NT2/D1 (cell line): ENCODE data around the gene NOTCH1.

Source experiments
- DNase-seq: peaks from one replicate; pipeline ENCODE4 v3.0.0-alpha.2; 2011; ENCODE audit warnings: low read depth, low spot score
- H3K27me3 ChIP-seq: 2 replicates; pipeline ENCODE4 v1.6.0; 2011; ENCODE audit warnings: mild to moderate bottlenecking; ENCODE audit not compliant: insufficient read length, insufficient read depth
- H3K36me3 ChIP-seq: 2 replicates; pipeline ENCODE4 v1.6.1; 2011; ENCODE audit warnings: mild to moderate bottlenecking, low read length, mixed read lengths; ENCODE audit not compliant: insufficient read depth, insufficient read length
- H3K4me1 ChIP-seq: 2 replicates; pipeline ENCODE4 v1.5.1; 2011; ENCODE audit not compliant: insufficient read depth, insufficient read length
- H3K4me3 ChIP-seq: 2 replicates; pipeline ENCODE4 v1.5.1; 2011; ENCODE audit warnings: low read depth; ENCODE audit not compliant: insufficient read length
- H3K9ac ChIP-seq: 2 replicates; pipeline ENCODE4 v1.6.0; 2011; ENCODE audit warnings: low read depth; ENCODE audit not compliant: insufficient read length
- H3K9me3 ChIP-seq: 2 replicates; pipeline ENCODE4 v1.5.1; 2011; ENCODE audit warnings: mild to moderate bottlenecking, low read length; ENCODE audit not compliant: insufficient read depth
- SUZ12 ChIP-seq: IDR thresholded peaks from 2 replicates; pipeline ENCODE4 v1.6.1; 2011; ENCODE audit not compliant: insufficient read length, insufficient read depth; ENCODE audit errors: extremely low read depth
- YY1 ChIP-seq: IDR thresholded peaks from 2 replicates; pipeline ENCODE4 v1.6.1; 2011; ENCODE audit not compliant: insufficient read length, insufficient read depth
- ZNF274 ChIP-seq: IDR thresholded peaks from 2 replicates; pipeline ENCODE4 v1.6.1; 2011; ENCODE audit warnings: mild to moderate bottlenecking, low read depth, low read length

NOTCH1 gene

DNA sequence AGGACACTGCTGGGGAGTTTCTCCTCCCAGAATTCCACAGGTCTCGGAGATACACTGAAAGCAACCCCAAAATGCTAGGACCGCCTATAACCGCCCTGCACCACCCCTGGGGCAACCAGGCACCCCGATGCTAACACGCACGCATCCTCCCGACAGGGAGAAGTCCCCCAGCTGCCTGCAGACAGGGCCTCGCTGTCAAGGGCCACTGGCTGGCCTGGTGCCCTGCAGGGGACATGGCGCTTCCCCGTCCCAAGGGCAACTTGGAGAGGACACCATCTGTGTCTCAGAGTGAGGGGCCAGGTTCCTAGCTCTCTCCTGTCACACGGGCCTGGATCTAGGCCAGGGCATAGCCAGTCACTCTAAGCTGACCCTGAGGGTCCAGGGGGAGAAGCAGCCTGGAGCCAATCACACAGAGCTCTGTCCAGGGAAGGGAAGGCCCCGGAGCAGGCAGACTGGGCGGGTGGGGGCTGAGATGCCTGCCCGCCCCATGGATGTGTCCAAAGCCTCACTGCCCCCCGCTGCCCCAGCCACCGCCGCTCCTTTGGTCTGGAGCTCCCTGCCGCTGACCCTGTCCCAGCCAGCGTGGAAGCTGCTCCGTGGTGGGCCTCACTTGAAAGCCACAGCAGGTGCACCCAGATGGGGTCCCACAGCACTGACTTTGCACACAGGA lies 9.7 kb downstream of the NOTCH1 start:
- no peak overlapping the region for H3K9ac ChIP-seq
- no peak overlapping the region for H3K4me3 ChIP-seq
- no peak for TF ChIP-seq SUZ12
- TF ChIP-seq YY1: no peak
- TF ChIP-seq ZNF274: no peak
- DNase-seq: no peak
- H3K9me3 ChIP-seq: no peaks in the 10 kb centered on the region
- no peaks in the 10 kb centered on the region for H3K27me3 ChIP-seq
- peaks cover 27% of the 10 kb centered on the region for H3K4me1 ChIP-seq
- H3K36me3 ChIP-seq: peaks cover 60% of the 10 kb centered on the region

DNA sequence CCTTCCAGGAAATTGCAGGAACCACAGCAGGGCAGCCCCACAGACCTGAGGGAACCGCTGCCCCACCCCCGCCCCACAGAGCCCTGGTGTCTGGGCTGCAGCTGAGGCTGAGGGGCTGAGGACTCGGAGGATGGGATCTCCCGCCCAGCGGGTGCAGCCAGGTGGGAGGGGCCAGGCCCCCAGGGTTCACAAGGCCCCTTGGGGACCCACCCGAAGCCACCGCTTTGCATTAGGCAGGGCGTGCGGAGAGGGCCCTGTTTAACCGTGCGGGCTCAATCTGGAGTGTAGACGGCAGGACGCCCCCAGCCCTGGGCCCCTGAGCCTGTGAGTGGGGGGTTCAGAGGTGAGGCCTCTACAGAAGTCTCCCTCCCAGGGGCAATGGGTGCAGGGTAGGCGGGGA lies 10.8 kb downstream of the NOTCH1 start:
- Histone ChIP-seq H3K36me3 (peaks cover 58% of the 10 kb centered on the region), H3K4me3 (no peak overlapping the region), H3K4me1 (peaks cover 28% of the 10 kb centered on the region), H3K9me3 (no peaks in the 10 kb centered on the region), H3K9ac (no peak overlapping the region), H3K27me3 (no peaks in the 10 kb centered on the region)
- no peak for TF ChIP-seq SUZ12
- no peak for DNase-seq

DNA sequence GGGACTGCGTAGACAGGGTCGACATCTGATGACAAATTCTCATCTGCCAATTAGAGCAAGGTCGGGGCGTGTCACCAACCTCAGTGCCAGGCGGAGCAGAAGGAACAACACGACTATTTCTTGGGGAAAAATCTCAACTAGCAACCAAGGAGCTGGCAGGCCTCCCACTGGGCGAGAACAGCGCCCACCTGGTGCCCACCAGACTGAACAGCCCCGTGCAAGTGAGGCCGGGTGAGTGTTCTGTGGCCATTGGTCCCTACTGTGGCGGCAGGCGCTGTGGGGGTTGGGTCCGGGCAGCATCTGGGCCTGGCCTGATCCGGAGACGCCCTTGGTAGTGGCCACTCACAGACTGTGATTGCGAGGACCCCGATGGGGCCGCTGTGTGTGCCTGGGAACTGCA lies 11.5 kb downstream of the NOTCH1 start:
- H3K9ac ChIP-seq: no peak overlapping the region
- DNase-seq: no peak
- H3K4me1 ChIP-seq: peaks cover 26% of the 10 kb centered on the region
- no peaks in the 10 kb centered on the region for H3K9me3 ChIP-seq
- H3K27me3 ChIP-seq: no peaks in the 10 kb centered on the region
- H3K4me3 ChIP-seq: no peak overlapping the region
- H3K36me3 ChIP-seq: peaks cover 55% of the 10 kb centered on the region
- TF ChIP-seq ZNF274 (no peak), YY1 (no peak), SUZ12 (no peak)

DNA sequence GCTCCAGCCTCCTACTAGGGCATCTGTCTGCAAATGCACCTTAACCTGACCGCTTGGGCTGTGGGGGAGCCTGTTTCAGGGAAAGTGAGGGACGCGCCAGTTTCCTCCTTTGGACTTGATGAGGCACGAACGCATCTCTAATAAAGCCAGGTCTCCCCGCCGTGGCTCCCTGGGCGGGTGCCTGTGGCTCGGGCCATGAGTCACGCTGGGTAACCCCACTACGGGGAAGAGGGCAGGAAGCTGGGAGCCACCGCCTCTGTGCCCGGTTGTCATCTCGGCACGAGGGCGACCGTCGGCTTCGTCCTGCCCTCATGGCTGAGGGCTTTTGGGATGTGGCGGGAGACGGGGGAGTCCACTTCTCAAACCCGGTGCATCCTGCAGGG lies 12.1 kb downstream of the NOTCH1 start:
- H3K36me3 ChIP-seq: peaks cover 56% of the 10 kb centered on the region
- DNase-seq: no peak
- H3K27me3 ChIP-seq: no peaks in the 10 kb centered on the region
- H3K4me3 ChIP-seq: no peak overlapping the region
- TF ChIP-seq ZNF274: no peak
- TF ChIP-seq YY1: no peak
- no peak for TF ChIP-seq SUZ12
- H3K9me3 ChIP-seq: peaks cover 2% of the 10 kb centered on the region; the same call in 1 of the 2 replicates
- H3K9ac ChIP-seq: no peak overlapping the region
- H3K4me1 ChIP-seq: peaks cover 29% of the 10 kb centered on the region

DNA sequence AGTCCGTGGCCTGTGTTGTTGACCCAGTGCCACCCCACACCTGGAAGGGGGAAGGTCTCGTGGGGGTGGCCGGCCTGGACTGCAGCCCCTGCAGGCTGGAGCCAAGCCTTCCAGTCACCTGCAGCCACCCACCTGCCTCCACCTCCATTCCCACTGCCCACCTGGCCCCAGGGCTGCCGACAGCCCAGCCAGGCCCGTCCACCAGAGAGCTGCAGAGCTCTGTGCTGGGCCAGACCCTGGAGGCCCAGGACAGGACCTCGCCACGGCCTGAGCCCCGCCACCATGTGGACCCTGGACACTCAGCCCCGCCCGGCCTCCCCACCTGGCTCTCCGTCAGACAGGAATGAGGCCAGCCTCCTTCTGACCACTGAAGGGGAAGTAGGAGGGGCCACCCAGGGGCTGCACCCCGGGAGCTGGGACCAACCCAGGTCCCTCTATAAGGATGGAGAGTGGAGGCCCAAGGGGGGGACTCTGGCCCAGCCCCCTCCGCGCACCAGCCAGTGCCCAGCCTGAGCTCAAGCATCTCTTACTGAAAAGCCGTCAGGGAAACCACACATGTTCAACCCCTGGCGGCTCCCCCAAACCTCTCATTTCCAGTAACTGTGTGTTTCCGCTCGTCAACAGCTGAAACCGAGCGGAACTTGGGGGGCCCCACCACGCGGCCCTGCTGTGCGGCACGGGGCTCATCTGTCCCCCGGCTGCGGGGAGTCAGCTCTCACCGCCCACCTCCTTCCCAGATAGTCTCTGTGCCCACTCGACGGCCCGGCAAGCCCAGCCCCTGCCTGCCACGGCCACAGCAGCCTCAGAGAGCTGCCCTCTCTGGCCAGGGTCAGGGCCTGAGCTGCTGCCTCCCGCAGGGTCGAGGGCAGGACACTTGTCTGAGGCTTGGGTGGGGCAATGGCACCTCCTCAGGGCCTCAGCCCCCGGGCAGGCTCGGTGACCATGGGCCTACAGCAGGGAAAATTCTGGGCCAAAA lies 12.8 kb downstream of the NOTCH1 start:
- Histone ChIP-seq H3K27me3 (no peaks in the 10 kb centered on the region), H3K36me3 (peaks cover 51% of the 10 kb centered on the region), H3K4me3 (no peak overlapping the region), H3K9ac (peak overlapping the region; percentile 10), H3K9me3 (peaks cover 9% of the 10 kb centered on the region; the same call in 1 of the 2 replicates), H3K4me1 (peaks cover 29% of the 10 kb centered on the region)
- no peak for DNase-seq
- TF ChIP-seq SUZ12: no peak

DNA sequence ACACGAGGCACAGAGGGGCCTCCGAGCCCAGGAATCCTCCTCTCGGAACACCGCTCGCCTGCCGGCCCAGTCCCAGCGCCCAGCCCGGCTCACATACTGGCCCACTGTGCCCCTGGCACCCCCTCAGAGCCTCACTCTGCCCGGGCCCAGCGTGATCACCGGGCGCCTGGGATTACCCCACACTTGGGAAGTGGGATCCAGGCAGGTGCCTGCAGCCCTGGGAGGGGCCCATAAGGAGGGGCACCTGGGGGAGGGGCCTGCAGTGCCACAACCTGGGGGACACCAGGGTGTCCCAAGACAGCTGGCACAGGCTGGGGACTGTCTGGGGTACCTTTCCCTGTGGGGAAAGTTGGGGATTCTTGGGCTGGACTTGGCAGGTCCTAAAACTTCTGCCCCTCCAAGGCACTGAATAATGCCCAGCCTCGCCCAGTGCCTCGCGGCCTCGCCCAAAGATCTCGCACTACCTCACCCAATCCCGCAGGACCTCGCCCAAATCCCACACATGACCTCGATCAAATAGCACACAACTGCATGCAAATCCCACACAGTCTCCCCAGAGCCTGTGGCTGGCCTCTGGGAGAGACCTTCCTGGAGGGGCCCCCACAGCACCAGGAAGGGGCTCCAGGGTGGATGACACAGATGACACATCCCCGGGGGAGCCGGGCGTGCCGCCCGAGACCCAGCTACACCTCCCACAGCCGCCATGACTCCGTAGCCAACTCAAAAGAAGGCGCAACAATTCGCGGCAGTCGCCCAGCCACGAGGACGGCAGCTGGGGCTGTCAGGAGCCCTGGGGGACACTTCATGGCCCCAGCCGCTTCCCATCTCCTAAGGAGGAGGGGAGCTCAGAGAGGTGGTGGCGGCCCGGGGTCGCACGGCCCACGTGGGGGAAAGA lies 13.7 kb downstream of the NOTCH1 start:
- Histone ChIP-seq H3K4me3 (no peak overlapping the region), H3K9me3 (peaks cover 11% of the 10 kb centered on the region; the same call in 1 of the 2 replicates), H3K36me3 (peaks cover 50% of the 10 kb centered on the region), H3K9ac (peak overlapping the region; percentile 10), H3K27me3 (no peaks in the 10 kb centered on the region), H3K4me1 (peaks cover 32% of the 10 kb centered on the region)
- TF ChIP-seq SUZ12: no peak
- TF ChIP-seq YY1: no peak
- TF ChIP-seq ZNF274: no peak
- no peak for DNase-seq

DNA sequence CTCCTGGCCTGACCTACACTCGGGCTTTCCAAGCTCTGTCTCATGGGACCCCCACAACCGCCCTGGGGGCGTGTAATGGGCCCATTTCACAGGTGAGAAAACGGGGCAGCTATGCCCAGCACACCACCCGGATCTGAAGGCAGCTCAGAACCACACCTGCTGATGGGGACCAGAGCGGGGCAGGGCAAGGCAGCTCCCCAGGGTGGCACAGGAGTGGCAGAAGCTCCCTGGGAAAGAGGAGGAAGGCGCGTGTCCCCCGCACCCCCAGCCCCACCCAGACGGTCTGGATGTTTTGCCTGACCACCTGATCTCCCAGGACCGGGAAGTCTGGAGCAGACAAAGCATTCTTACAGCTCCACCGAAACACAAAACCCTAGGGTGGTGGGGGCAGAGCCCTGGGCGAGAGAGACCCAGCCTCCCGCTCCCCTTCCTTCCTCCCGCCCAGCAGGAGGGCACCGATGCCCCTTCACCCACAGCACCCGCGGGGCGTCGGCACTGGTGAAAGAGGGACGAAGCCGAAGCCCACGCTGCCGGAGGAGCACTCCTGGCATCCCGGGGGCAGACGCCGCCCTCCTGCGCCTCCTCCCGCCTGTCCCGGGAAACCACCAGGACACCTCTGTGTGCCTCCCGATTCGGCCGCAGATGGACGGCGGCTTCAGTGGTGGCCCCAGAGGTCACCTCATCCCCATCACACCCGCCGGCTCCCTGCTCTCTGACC lies 14.5 kb downstream of the NOTCH1 start:
- Histone ChIP-seq H3K27me3 (no peaks in the 10 kb centered on the region), H3K4me1 (peaks cover 36% of the 10 kb centered on the region), H3K4me3 (no peak overlapping the region), H3K9ac (peak overlapping the region; percentile 21), H3K9me3 (peaks cover 11% of the 10 kb centered on the region; the same call in 1 of the 2 replicates), H3K36me3 (peaks cover 46% of the 10 kb centered on the region)
- no peak for TF ChIP-seq SUZ12
- no peak for TF ChIP-seq YY1
- no peak for TF ChIP-seq ZNF274
- no peak for DNase-seq
